ENCODE data around the gene CCDC7. TPM values are rescaled to one million over a fixed set of nuclear protein-coding genes. Genes with fewer than 3 reads are reported as not detected.

CCDC7 gene
- total and polyA plus RNA-seq, 2 experiments from 2014 or later, result 0.83 to 1.6 TPM

DNA sequence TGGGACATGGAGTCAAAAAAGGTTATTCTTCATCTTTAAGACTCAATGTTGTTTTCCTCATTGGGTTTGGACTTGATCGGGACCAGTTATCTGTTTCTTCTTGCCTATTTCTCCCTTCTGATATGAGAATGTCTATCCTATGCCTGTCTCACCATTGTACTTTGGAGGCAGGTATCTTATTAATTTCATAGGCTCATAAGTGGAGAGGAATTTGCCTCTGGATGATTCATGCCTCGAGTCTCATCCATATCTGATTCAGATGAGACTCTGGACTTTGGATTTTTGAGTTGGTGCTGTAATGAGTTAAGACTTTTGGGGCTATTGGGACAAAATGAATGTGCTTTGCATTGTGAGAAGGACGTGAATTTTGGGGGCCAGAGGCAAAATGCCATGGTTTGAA is 36.2 kb upstream of the CCDC7 start (continued):
- TF ChIP-seq, protein P1, sequence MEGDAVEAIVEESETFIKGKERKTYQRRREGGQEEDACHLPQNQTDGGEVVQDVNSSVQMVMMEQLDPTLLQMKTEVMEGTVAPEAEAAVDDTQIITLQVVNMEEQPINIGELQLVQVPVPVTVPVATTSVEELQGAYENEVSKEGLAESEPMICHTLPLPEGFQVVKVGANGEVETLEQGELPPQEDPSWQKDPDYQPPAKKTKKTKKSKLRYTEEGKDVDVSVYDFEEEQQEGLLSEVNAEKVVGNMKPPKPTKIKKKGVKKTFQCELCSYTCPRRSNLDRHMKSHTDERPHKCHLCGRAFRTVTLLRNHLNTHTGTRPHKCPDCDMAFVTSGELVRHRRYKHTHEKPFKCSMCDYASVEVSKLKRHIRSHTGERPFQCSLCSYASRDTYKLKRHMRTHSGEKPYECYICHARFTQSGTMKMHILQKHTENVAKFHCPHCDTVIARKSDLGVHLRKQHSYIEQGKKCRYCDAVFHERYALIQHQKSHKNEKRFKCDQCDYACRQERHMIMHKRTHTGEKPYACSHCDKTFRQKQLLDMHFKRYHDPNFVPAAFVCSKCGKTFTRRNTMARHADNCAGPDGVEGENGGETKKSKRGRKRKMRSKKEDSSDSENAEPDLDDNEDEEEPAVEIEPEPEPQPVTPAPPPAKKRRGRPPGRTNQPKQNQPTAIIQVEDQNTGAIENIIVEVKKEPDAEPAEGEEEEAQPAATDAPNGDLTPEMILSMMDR (conservative IDR thresholded peaks at IDR 0.05; ENCODE audit: low read depth in 2 of 2), result no peak
- TF ChIP-seq POLR2AphosphoS5 (IDR thresholded peaks at IDR 0.05; ENCODE audit: low read depth) (no peak), CREB1 (CRISPR knock-in tag; IDR thresholded peaks at IDR 0.05; ENCODE audit: low read depth) (no peak), EZH2phosphoT487 (IDR thresholded peaks at IDR 0.05; ENCODE audit: unreplicated experiment) (no peak), ZNF114 (CRISPR knock-in tag; IDR thresholded peaks at IDR 0.05) (no peak), STAT1 (IDR thresholded peaks at IDR 0.05; ENCODE audit: unreplicated experiment) (no peak)
- TF ChIP-seq, protein P2, sequence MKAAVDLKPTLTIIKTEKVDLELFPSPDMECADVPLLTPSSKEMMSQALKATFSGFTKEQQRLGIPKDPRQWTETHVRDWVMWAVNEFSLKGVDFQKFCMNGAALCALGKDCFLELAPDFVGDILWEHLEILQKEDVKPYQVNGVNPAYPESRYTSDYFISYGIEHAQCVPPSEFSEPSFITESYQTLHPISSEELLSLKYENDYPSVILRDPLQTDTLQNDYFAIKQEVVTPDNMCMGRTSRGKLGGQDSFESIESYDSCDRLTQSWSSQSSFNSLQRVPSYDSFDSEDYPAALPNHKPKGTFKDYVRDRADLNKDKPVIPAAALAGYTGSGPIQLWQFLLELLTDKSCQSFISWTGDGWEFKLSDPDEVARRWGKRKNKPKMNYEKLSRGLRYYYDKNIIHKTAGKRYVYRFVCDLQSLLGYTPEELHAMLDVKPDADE (IDR thresholded peaks at IDR 0.05), result no peak

DNA sequence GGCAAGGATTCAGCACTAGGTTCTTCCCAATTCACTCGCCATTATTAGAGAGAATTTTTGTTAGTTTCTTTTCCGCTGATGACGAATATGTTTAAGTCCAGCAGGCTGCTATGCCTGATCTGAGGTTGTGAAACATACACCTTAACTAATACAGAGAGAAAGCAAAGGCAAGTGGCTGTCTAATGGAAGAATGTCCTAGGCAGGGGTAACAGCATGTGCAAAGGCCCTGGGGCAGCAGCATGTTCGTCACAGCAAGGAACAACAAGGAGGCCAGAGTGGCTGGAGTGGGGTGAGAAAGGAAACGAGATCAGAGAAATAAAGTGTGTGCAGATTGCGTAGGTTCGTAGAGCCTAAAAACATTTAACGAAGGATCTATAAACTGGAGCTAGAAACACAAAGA is 35.4 kb upstream of the CCDC7 start:
- Mint-ChIP-seq H3K27me3 (ENCODE audit: insufficient read depth, low read depth, poor library complexity) (no peaks in the 10 kb centered on the region), H3K4me3 (no peak overlapping the region), H3K4me1 (no peaks in the 10 kb centered on the region), H3K9me3 (no peaks in the 10 kb centered on the region), H3K27ac (no peak overlapping the region), H3K36me3 (ENCODE audit: low read depth) (no peaks in the 10 kb centered on the region)
- H3K4me2 ChIP-seq, result no peak overlapping the region
- no peaks in the 10 kb centered on the region for H3K27me3 ChIP-seq (ENCODE audit: insufficient read depth)
- no peak overlapping the region for H3K27ac ChIP-seq (ENCODE audit: low read depth)
- H3K9me2 ChIP-seq (ENCODE audit: insufficient read depth), result no peaks in the 10 kb centered on the region
- no peak for ATAC-seq
- H3K4me3 ChIP-seq, result no peak overlapping the region
- H3K79me2 ChIP-seq (replicated peaks; ENCODE audit: insufficient read depth), result no peaks in the 10 kb centered on the region
- H3K4me1 ChIP-seq (ENCODE audit: insufficient read depth), result no peaks in the 10 kb centered on the region
- H3K36me3 ChIP-seq (ENCODE audit: insufficient read depth), result no peaks in the 10 kb centered on the region
- no peak for DNase-seq (ENCODE audit: low spot score)
- H2AFZ ChIP-seq, result no peak overlapping the region
- no peaks in the 10 kb centered on the region for H3F3A ChIP-seq (replicated peaks; ENCODE audit: low read depth)
- no peaks in the 10 kb centered on the region for H4K20me1 ChIP-seq (replicated peaks; ENCODE audit: insufficient read depth)
- TF ChIP-seq STAT1 (IDR thresholded peaks at IDR 0.05; ENCODE audit: unreplicated experiment) (no peak), NANOG (IDR thresholded peaks at IDR 0.05; ENCODE audit: borderline replicate concordance) (no peak), ZNF331 (CRISPR knock-in tag; IDR thresholded peaks at IDR 0.05; ENCODE audit: low read depth) (no peak), EZH2phosphoT487 (IDR thresholded peaks at IDR 0.05; ENCODE audit: unreplicated experiment) (no peak), EZH2 (IDR thresholded peaks at IDR 0.05; ENCODE audit: low read depth, unreplicated experiment) (no peak), ZNF114 (CRISPR knock-in tag; IDR thresholded peaks at IDR 0.05) (no peak), JUNB (IDR thresholded peaks at IDR 0.05; ENCODE audit: unreplicated experiment) (no peak), CREB1 (CRISPR knock-in tag; IDR thresholded peaks at IDR 0.05; ENCODE audit: low read depth) (no peak)
- TF ChIP-seq, protein P1 (conservative IDR thresholded peaks at IDR 0.05; ENCODE audit: low read depth in 2 of 2), result no peak
- TF ChIP-seq, protein P2 (IDR thresholded peaks at IDR 0.05), result no peak
- TF ChIP-seq, protein P3, sequence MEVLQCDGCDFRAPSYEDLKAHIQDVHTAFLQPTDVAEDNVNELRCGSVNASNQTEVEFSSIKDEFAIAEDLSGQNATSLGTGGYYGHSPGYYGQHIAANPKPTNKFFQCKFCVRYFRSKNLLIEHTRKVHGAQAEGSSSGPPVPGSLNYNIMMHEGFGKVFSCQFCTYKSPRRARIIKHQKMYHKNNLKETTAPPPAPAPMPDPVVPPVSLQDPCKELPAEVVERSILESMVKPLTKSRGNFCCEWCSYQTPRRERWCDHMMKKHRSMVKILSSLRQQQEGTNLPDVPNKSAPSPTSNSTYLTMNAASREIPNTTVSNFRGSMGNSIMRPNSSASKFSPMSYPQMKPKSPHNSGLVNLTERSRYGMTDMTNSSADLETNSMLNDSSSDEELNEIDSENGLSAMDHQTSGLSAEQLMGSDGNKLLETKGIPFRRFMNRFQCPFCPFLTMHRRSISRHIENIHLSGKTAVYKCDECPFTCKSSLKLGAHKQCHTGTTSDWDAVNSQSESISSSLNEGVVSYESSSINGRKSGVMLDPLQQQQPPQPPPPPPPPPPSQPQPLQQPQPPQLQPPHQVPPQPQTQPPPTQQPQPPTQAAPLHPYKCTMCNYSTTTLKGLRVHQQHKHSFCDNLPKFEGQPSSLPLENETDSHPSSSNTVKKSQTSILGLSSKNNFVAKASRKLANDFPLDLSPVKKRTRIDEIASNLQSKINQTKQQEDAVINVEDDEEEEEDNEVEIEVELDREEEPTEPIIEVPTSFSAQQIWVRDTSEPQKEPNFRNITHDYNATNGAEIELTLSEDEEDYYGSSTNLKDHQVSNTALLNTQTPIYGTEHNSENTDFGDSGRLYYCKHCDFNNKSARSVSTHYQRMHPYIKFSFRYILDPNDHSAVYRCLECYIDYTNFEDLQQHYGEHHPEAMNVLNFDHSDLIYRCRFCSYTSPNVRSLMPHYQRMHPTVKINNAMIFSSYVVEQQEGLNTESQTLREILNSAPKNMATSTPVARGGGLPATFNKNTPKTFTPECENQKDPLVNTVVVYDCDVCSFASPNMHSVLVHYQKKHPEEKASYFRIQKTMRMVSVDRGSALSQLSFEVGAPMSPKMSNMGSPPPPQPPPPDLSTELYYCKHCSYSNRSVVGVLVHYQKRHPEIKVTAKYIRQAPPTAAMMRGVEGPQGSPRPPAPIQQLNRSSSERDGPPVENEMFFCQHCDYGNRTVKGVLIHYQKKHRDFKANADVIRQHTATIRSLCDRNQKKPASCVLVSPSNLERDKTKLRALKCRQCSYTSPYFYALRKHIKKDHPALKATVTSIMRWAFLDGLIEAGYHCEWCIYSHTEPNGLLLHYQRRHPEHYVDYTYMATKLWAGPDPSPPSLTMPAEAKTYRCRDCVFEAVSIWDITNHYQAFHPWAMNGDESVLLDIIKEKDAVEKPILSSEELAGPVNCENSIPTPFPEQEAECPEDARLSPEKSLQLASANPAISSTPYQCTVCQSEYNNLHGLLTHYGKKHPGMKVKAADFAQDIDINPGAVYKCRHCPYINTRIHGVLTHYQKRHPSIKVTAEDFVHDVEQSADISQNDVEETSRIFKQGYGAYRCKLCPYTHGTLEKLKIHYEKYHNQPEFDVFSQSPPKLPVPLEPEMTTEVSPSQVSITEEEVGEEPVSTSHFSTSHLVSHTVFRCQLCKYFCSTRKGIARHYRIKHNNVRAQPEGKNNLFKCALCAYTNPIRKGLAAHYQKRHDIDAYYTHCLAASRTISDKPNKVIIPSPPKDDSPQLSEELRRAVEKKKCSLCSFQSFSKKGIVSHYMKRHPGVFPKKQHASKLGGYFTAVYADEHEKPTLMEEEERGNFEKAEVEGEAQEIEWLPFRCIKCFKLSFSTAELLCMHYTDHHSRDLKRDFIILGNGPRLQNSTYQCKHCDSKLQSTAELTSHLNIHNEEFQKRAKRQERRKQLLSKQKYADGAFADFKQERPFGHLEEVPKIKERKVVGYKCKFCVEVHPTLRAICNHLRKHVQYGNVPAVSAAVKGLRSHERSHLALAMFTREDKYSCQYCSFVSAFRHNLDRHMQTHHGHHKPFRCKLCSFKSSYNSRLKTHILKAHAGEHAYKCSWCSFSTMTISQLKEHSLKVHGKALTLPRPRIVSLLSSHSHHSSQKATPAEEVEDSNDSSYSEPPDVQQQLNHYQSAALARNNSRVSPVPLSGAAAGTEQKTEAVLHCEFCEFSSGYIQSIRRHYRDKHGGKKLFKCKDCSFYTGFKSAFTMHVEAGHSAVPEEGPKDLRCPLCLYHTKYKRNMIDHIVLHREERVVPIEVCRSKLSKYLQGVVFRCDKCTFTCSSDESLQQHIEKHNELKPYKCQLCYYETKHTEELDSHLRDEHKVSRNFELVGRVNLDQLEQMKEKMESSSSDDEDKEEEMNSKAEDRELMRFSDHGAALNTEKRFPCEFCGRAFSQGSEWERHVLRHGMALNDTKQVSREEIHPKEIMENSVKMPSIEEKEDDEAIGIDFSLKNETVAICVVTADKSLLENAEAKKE (CRISPR knock-in tag; IDR thresholded peaks at IDR 0.05), result no peak

All from GM23338 (cell line).